Hepatocyte (in vitro differentiated cells): ENCODE results near the gene SLAIN2. TPM values are rescaled to one million over a fixed set of nuclear protein-coding genes. Genes with fewer than 3 reads are reported as not detected.

Source experiments
- DNase-seq: peaks from one replicate; pipeline ENCODE4 v3.0.0-alpha.2; 2016; ENCODE audit warnings: low spot score
- H2AFZ ChIP-seq: fragments of 200-600 bp; sonication (generic); 2 replicates; pipeline ENCODE4 v1.6.0; 2016; ENCODE audit warnings: antibody characterized with exemption, mild to moderate bottlenecking
- H3K27ac ChIP-seq: fragments of 200-600 bp; sonication (generic); 2 replicates; pipeline ENCODE4 v1.5.1; 2016; ENCODE audit warnings: mild to moderate bottlenecking
- H3K27me3 ChIP-seq: fragments of 200-600 bp; sonication (generic); 2 replicates; pipeline ENCODE4 v1.6.1; 2016
- H3K36me3 ChIP-seq: fragments of 200-600 bp; sonication (generic); replicated peaks from 2 replicates; pipeline ENCODE4 v1.5.1; 2016; ENCODE audit warnings: low read depth; ENCODE audit not compliant: insufficient read depth
- H3K4me1 ChIP-seq: fragments of 200-600 bp; sonication (generic); 2 replicates; pipeline ENCODE4 v1.5.1; 2016; ENCODE audit warnings: mild to moderate bottlenecking, moderate library complexity; ENCODE audit not compliant: insufficient read depth
- H3K4me2 ChIP-seq: fragments of 200-600 bp; sonication (generic); 2 replicates; pipeline ENCODE4 v1.6.0; 2016
- H3K4me3 ChIP-seq: fragments of 200-600 bp; sonication (generic); 2 replicates; pipeline ENCODE4 v1.5.1; 2016; ENCODE audit warnings: mild to moderate bottlenecking
- H3K79me2 ChIP-seq: fragments of 200-600 bp; sonication (generic); 2 replicates; pipeline ENCODE4 v1.6.0; 2017; ENCODE audit warnings: mild to moderate bottlenecking
- H3K9me2 ChIP-seq: fragments of 200-600 bp; sonication (generic); replicated peaks from 2 replicates; pipeline ENCODE4 v1.6.0; 2017; ENCODE audit warnings: mild to moderate bottlenecking; ENCODE audit not compliant: insufficient read depth
- H3K9me3 ChIP-seq: fragments of 200-600 bp; sonication (generic); 2 replicates; pipeline ENCODE4 v1.5.1; 2016; ENCODE audit warnings: low read depth, mild to moderate bottlenecking
- H4K20me1 ChIP-seq: fragments of 200-600 bp; sonication (generic); 2 replicates; pipeline ENCODE4 v1.6.0; 2016; ENCODE audit warnings: mild to moderate bottlenecking; ENCODE audit not compliant: insufficient read depth, poor library complexity, severe bottlenecking
- EZH2 ChIP-seq: fragments of 200-600 bp; sonication (generic); IDR thresholded peaks from 2 replicates; pipeline ENCODE4 v1.6.1; 2016; ENCODE audit warnings: antibody characterized with exemption, mild to moderate bottlenecking, borderline replicate concordance
- EZH2phosphoT487 ChIP-seq: fragments of 200-600 bp; sonication (generic); IDR thresholded peaks from one replicate; pipeline ENCODE4 v1.6.1; 2018; ENCODE audit warnings: antibody characterized with exemption, mild to moderate bottlenecking, low read depth, moderate library complexity; ENCODE audit not compliant: unreplicated experiment, severe bottlenecking
- WGBS: methylation state at CpG from one replicate; pipeline ENCODE4 v1.1.6; 2016; ENCODE audit warnings: low lambda C conversion rate; ENCODE audit errors: missing lambda C conversion rate; 5-methylcytosine and 5-hydroxymethylcytosine counted together
- polyA plus RNA-seq: library from polyadenylated mRNA; unstranded; fragments of >200 nt; fragmentation: Nextera tagmentation; extraction: Ambion mirVana; gene quantifications from 2 replicates; pipeline ENCODE4 v1.2.1, GENCODE V29; 2016
- total RNA-seq: library from RNA; depleted of rRNA; stranded (reverse); fragments of >200 nt; gene quantifications from 2 replicates; pipeline ENCODE4 v1.2.3, GENCODE V29; 2014
- TF ChIP-seq, protein P1 (sequence below): fragments of 200-600 bp; sonication (generic); IDR thresholded peaks from 2 replicates; pipeline ENCODE4 v1.5.1; 2016; ENCODE audit warnings: antibody characterized with exemption, mild to moderate bottlenecking; ENCODE audit not compliant: poor library complexity

SLAIN2 gene
- total and polyA plus RNA-seq, 2 experiments from 2014 or later = 40.1 to 67.6 TPM

DNA sequence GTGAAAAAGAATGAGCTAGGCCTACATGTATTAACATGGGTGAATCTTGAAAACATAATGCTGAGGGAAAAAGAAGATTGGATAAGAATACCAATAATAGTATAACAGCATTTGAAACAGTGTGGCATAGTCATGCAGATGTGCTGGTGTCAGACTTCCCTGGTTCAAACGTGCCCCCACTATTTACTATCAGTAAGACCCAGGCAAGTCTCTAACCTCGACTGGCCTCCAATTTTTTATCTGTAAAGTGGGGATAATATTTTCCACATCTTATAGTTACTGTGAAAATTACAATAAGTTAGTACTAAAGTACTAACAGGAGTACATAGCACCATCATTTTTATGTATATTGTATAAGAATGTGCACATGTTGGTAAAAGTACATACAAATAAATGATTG, 17.0 kb upstream of the SLAIN2 start:
- Histone ChIP-seq H3K9me2 (no peaks in the 10 kb centered on the region), H3K4me3 (no peak overlapping the region), H3K4me2 (no peak overlapping the region), H3K27ac (no peak overlapping the region), H3K27me3 (no peaks in the 10 kb centered on the region), H4K20me1 (no peaks in the 10 kb centered on the region), H3K9me3 (no peaks in the 10 kb centered on the region), H3K4me1 (no peaks in the 10 kb centered on the region), H3K36me3 (no peaks in the 10 kb centered on the region), H3K79me2 (no peaks in the 10 kb centered on the region), H2AFZ (no peak overlapping the region)
- DNase-seq = no peak
- TF ChIP-seq EZH2 = no peak
- no peak for TF ChIP-seq EZH2phosphoT487
- WGBS = 63% methylated on average over 2 of the region's 2 CpGs

DNA sequence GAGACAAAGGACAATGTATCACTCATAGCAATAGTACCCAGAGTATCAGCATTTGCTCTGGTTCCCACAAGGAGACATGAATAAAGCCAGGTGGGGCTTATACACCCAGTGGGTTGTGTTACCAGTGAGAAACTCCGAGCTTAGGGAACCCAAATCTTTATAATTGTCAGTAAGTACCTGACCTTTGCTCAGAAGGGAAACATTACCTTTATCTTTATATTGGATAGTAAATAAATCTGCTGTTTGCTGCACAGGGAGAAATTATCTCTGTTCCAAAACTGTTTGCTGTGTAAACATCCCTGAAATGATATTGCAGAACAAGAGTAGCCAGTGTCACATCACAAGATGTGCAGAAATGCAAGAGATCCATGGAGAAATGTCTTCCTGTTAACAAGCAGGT, 12.1 kb upstream of the SLAIN2 start:
- no peaks in the 10 kb centered on the region for H4K20me1 ChIP-seq
- H3K27me3 ChIP-seq = no peaks in the 10 kb centered on the region
- peak; percentile 30 for DNase-seq
- peak overlapping the region; percentile 62 for H3K27ac ChIP-seq
- peak overlapping the region; percentile 9 for H3K4me2 ChIP-seq
- no peak for TF ChIP-seq EZH2
- no peak for TF ChIP-seq EZH2phosphoT487
- TF ChIP-seq, protein P1, sequence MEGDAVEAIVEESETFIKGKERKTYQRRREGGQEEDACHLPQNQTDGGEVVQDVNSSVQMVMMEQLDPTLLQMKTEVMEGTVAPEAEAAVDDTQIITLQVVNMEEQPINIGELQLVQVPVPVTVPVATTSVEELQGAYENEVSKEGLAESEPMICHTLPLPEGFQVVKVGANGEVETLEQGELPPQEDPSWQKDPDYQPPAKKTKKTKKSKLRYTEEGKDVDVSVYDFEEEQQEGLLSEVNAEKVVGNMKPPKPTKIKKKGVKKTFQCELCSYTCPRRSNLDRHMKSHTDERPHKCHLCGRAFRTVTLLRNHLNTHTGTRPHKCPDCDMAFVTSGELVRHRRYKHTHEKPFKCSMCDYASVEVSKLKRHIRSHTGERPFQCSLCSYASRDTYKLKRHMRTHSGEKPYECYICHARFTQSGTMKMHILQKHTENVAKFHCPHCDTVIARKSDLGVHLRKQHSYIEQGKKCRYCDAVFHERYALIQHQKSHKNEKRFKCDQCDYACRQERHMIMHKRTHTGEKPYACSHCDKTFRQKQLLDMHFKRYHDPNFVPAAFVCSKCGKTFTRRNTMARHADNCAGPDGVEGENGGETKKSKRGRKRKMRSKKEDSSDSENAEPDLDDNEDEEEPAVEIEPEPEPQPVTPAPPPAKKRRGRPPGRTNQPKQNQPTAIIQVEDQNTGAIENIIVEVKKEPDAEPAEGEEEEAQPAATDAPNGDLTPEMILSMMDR = no peak
- no peaks in the 10 kb centered on the region for H3K79me2 ChIP-seq
- H3K9me3 ChIP-seq = no peaks in the 10 kb centered on the region
- no peak overlapping the region for H3K4me3 ChIP-seq
- no peaks in the 10 kb centered on the region for H3K4me1 ChIP-seq
- 48% methylated on average over 1 of the region's 1 CpG for WGBS
- H3K36me3 ChIP-seq = no peaks in the 10 kb centered on the region
- H3K9me2 ChIP-seq = no peaks in the 10 kb centered on the region
- H2AFZ ChIP-seq = no peak overlapping the region

DNA sequence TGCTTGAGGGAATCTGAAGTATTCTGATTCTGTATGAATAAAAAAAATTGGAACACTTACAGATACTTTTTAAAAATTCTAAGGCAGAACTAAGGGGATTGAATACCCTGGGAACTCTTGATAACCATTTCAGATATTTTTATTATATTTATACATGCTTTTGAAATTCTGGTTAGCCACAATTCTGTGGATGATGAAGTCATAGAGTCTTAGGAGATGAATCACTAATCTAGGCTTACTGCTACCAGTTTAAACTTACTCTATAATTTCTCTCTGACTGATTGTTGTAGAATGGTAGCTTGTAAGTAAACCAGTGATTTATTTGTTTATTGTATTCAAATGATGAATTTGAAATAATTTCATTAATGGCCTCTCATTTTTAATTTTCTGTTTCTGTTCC, 11.4 kb upstream of the SLAIN2 start:
- H4K20me1 ChIP-seq = no peaks in the 10 kb centered on the region
- peak overlapping the region; percentile 7 for H3K4me2 ChIP-seq
- H3K9me3 ChIP-seq = no peaks in the 10 kb centered on the region
- H2AFZ ChIP-seq = no peak overlapping the region
- H3K4me3 ChIP-seq = no peak overlapping the region
- TF ChIP-seq, protein P1 = no peak
- TF ChIP-seq EZH2phosphoT487 (no peak), EZH2 (no peak)
- H3K79me2 ChIP-seq = no peaks in the 10 kb centered on the region
- H3K27ac ChIP-seq = peak overlapping the region; percentile 59
- H3K27me3 ChIP-seq = no peaks in the 10 kb centered on the region
- H3K4me1 ChIP-seq = no peaks in the 10 kb centered on the region
- DNase-seq = no peak
- no peaks in the 10 kb centered on the region for H3K9me2 ChIP-seq
- H3K36me3 ChIP-seq = no peaks in the 10 kb centered on the region

DNA sequence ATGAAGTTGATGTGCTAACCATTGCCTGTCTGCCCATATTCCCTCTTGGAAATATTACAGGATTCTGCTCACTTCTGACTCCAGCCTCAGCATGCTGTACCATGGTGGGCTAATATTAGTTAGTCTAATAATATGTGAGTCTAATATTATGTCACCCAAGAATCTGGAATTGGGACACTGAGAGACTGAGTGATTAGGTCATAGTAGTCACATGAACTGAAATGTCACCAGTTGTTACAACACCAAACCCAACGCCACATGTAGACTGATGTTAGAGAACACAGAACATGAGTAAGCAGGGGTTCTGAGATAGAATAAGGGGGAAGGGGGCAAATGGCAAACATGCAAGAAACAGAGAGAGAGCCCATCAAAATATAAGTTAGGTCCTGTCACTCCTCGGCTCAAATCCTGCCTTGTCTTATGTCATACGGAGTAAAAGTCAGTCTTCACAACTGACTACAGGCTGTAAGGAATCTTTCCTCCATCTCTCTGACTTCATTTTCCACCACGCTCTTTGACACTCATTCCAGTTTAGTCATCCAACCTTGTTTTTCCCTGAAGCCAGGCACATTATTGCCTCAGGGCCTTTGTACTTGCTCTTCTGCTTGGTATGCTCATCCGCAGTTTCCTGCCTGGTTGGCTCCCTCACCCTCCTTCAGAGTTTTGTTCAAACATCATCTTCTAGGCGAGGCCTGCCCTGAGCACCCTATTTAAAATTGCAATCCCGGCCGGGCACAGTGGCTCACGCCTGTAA, 9.6 kb upstream of the SLAIN2 start:
- TF ChIP-seq EZH2 = no peak
- TF ChIP-seq, protein P1 = no peak
- no peak for TF ChIP-seq EZH2phosphoT487
- no peaks in the 10 kb centered on the region for H4K20me1 ChIP-seq

More for the DNA sequence above, 9.6 kb upstream of the SLAIN2 start:
- no peak overlapping the region for H2AFZ ChIP-seq
- peak overlapping the region; percentile 47 for H3K27ac ChIP-seq
- no peaks in the 10 kb centered on the region for H3K9me2 ChIP-seq
- H3K27me3 ChIP-seq = no peaks in the 10 kb centered on the region
- no peak overlapping the region for H3K4me3 ChIP-seq
- DNase-seq = peak; percentile 40
- H3K36me3 ChIP-seq = no peaks in the 10 kb centered on the region
- WGBS = 85% methylated on average over 9 of the region's 9 CpGs
- H3K79me2 ChIP-seq = no peaks in the 10 kb centered on the region
- H3K4me1 ChIP-seq = no peaks in the 10 kb centered on the region
- H3K9me3 ChIP-seq = no peaks in the 10 kb centered on the region
- no peak overlapping the region for H3K4me2 ChIP-seq
